ENCODE results near the gene DRD4. TPM values are rescaled to one million over a fixed set of nuclear protein-coding genes. Genes with fewer than 3 reads are reported as not detected.
A peak's percentile ranks its signal among the peaks of the same experiment; 100 is the strongest.

DRD4 gene
- total and polyA plus RNA-seq, 12 donors, result 0.28 to 1.3 (median 0.47) TPM; not detected in 3

- WGBS, 4 donors, result 58 to 69% (median 63%) methylated on average over 25 to 28 of the region's 28 CpGs
- no peaks in the 10 kb centered on the region for H3K9me3 ChIP-seq (replicated peaks in 1 of 3)
- peaks cover 0 to 6% of the 10 kb centered on the region in 2 donors for H3K36me3 ChIP-seq (replicated peaks in 1 of 2)
- no peak overlapping the region for H3K4me3 ChIP-seq
- no peaks in the 10 kb centered on the region for H3K27me3 ChIP-seq
- no peaks in the 10 kb centered on the region for H3K4me1 ChIP-seq (replicated peaks in 1 of 2)
- TF ChIP-seq CTCF (IDR thresholded peaks at IDR 0.05), result no peak
- TF ChIP-seq POLR2A (IDR thresholded peaks at IDR 0.05), result no peak
- intact Hi-C loops (cut with DNase I), result no loop called here
- DNase-seq, result peak in 1 of 7 donors; percentile 21
- H3K27ac ChIP-seq, result no peak overlapping the region
Measured at GRCh38 chr11:638631-639331, 1.7 kb downstream of the DRD4 start.

GRCh38 chr11:639332-639955, 2.4 kb downstream of the DRD4 start:
- no peak overlapping the region for H3K4me3 ChIP-seq

GRCh38 chr11:640021-640706, 3.1 kb downstream of the DRD4 start:
- TF ChIP-seq POLR2A (IDR thresholded peaks at IDR 0.05), result no peak
- no peak for TF ChIP-seq CTCF (IDR thresholded peaks at IDR 0.05)
- WGBS, 4 donors, result 48 to 88% (median 54%) methylated on average over 24 to 65 of the region's 69 CpGs
- Histone ChIP-seq H3K4me1 (replicated peaks in 1 of 2) (no peaks in the 10 kb centered on the region), H3K36me3 (replicated peaks in 1 of 2) (peaks cover 0 to 6% of the 10 kb centered on the region in 2 donors), H3K4me3 (no peak overlapping the region), H3K9me3 (replicated peaks in 1 of 3) (no peaks in the 10 kb centered on the region), H3K27me3 (no peaks in the 10 kb centered on the region), H3K27ac (no peak overlapping the region)
- peak in 1 of 7 donors; percentile 25 for DNase-seq
- intact Hi-C loops (cut with DNase I), result no loop called here

More at GRCh38 chr11:639332-639955, 2.4 kb downstream of the DRD4 start:
- H3K4me1 ChIP-seq (replicated peaks in 1 of 2), result no peaks in the 10 kb centered on the region
- 39 to 72% (median 50%) methylated on average over 7 to 80 of the region's 80 CpGs for WGBS, 4 donors
- intact Hi-C loops (cut with DNase I), result no loop called here
- TF ChIP-seq CTCF (IDR thresholded peaks at IDR 0.05) (no peak), POLR2A (IDR thresholded peaks at IDR 0.05) (no peak)
- no peak for DNase-seq
- no peaks in the 10 kb centered on the region for H3K27me3 ChIP-seq
- peaks cover 0 to 6% of the 10 kb centered on the region in 2 donors for H3K36me3 ChIP-seq (replicated peaks in 1 of 2)
- no peak overlapping the region for H3K27ac ChIP-seq
- H3K9me3 ChIP-seq (replicated peaks in 1 of 3), result no peaks in the 10 kb centered on the region

GRCh38 chr11:641806-642370, 4.8 kb downstream of the DRD4 start:
- TF ChIP-seq POLR2A (IDR thresholded peaks at IDR 0.05) (no peak), CTCF (IDR thresholded peaks at IDR 0.05) (no peak)
- DNase-seq, result no peak
- Histone ChIP-seq H3K9me3 (replicated peaks in 1 of 3) (no peaks in the 10 kb centered on the region), H3K4me3 (no peak overlapping the region), H3K36me3 (replicated peaks in 1 of 2) (peaks cover 0 to 6% of the 10 kb centered on the region in 2 donors), H3K27me3 (no peaks in the 10 kb centered on the region), H3K4me1 (replicated peaks in 1 of 2) (no peaks in the 10 kb centered on the region), H3K27ac (no peak overlapping the region)
- 92 to 98% (median 94%) methylated on average over 19 of the region's 19 CpGs for WGBS, 4 donors
- intact Hi-C loops (cut with DNase I), result no loop called here
